ENCODE data around the gene DCC.

Gene DCC

GRCh38 chr18:53241161-53241560 lies 901.2 kb downstream of the DCC start:
- DNase-seq, result no peak

DNA sequence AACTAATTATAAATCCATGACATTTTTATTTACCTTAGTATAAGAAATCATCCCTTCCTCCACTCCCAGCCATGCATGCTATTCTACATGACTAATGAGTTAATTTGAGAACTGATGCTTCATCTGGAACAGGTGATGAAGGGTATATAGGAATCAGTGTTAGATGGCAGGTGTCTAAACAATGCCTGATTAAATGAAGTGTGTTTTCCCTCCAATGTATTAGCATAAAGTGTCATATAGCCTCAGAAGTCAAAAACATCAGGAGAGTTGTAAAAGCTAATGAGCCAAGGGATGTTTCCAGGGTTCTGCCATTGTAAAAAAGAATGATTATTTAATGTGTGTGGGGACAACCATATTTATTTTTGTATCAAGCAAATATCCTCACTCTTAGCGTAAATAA lies 913.8 kb downstream of the DCC start:
- DNase-seq, result no peak

DNA sequence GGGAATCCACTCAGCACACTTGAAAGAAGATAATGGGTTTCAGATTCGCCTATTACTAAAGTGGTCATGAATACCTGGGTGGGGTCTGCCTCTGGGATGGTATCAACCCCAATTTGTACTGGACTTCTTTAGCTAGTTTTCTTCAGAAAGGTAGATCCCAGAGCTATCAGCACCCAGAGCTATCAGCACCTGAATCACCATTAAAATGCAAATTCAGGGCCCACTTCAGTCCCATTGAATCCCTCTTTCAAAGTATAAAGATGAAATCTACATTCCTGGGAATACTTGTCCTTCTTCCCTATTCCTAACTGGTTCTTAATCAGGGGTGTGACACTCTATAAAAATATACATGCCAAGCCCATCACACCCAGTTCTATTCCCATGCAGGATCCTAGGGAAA lies 914.3 kb downstream of the DCC start:
- DNase-seq, result no peak

GRCh38 chr18:53261241-53261640 lies 921.2 kb downstream of the DCC start:
- no peak for DNase-seq

DNA sequence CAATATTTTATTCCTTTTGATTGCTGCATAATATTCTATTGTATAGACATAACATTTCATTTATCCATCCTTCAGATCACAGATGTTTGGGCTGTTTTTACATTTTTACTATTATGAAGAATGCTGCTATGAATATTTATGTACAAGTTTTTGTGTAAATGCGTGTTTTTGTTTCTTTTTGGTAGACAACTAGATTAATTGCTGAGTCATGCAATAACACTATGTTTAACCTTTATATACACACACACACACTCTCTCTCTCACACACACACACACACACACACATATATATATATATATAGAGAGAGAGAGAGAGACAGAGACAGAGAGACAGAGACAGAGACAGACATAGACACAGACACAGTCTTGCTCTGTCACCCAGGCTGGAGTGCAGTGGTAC lies 926.9 kb downstream of the DCC start:
- DNase-seq, result no peak

- DNase-seq, result no peak
These were observed 928.5 kb downstream of the DCC start for GRCh38 chr18:53268455-53268854.

- DNase-seq, result no peak
These were observed 941.4 kb downstream of the DCC start for GRCh38 chr18:53281406-53281805.

DNA sequence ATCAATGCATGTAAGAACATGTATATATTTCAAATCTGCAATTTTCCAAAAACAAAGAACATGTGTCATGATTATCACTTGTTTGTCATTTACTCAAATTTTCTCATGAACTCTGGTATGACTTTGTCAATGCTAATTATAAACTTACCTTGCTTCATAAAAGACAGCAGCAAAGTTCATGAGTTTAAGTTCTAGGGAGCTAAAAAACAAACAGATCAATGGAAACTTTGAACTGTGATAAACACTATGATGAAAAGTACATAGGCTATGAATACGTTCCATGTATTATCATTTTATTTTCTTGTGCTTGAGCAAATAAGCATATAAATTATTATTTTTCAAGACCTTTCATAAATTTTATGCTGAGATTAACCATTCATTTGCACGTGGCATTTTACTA lies 943.7 kb downstream of the DCC start:
- no peak for DNase-seq

DNA sequence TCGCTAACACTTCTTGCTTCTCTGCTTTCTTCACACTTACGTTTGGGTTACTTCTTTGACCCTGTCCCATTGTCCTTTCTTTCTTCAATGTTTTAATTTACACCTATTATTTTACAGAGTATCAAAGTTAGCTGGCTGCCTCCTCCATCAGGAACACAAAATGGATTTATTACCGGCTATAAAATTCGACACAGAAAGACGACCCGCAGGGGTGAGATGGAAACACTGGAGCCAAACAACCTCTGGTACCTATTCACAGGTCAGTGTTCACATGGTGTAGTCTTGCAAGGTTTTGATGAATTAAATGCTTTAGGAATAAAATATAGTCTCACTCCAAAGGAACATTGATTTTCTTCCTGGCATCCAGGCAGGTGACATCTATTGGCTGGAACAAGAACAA lies 965.5 kb downstream of the DCC start:
- DNase-seq, result no peak

DNA sequence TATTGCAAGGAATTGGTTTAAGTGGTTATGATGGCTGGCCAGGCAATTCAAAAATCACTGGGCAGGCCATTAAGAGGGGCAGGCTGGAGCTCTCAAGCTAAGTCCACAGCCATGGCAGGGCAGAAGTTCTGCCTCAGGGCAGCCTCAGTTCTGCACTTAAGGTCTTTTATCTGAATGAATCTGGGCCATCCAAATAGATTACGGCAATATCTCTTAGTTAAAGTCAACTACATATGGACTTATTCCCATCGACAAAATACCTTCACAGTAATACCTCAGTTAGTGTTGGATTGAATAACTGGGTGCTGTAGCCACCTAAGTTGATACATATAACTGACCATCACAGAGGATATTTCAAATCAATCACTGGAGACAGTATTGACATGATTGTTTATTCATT lies 979.6 kb downstream of the DCC start:
- no peak for DNase-seq

GRCh38 chr18:53322163-53322562 lies 982.2 kb downstream of the DCC start:
- DNase-seq, result no peak

DNA sequence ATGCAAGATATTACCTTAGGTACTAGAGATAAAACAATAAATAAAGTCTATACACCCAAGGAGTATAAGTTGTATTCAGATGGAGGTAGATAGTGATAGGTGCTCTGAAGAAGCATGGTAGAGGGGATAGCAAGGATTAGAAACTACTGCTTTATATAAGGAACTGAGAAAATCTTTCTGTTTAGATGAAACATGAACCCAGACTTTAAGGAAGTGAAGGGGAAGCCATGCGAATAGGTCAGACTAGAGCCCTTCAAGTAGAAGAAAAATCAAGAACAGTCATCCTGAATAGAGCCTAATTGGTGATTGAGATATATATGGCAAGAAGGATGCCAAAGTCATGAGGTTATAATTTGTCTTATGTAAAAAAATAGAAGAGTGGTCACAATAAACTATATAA lies 984.4 kb downstream of the DCC start:
- no peak for DNase-seq

DNA sequence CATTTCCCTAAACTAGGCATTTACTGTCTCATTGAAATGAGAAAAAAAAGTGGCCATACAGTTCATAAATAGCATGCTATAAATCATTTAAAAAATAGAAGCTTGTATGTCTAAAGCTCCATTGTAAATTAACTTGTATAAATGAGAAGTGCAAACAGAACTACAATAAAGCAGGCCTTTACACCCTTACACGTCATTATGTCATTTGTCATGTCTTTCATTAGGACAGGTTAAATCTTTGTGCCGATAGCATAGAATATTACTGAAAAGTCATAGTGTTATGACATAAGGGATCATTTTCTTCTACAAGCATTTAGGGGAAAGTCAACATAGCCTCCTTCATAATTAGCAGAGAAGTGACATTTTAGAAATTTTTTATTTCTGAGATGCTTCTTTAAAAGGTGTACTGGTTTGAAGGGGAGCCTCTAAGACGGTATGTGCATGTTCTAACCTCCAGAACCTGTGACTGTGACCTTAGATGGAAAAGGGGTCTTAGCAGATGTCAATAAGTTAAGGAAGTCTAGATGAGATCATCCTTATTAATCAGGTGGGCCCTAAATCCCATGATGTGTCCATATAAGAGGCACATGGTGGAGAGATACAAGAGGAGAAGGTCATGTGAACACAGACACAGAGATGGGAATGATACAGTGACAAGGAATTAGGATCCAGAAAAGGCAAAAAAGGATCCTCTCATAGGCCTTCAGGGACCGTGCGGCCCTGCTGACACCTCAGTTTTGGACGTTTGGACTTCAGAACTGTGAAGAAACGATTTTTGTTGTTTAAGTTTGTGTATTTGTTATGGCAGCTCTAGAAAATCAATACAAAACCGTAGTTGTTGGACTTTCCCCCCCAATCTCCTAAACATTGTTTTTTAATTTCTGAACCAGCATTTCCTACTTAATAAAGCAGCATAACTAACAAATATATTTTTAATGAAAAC lies 1020.8 kb downstream of the DCC start:
- no peak for DNase-seq

DNA sequence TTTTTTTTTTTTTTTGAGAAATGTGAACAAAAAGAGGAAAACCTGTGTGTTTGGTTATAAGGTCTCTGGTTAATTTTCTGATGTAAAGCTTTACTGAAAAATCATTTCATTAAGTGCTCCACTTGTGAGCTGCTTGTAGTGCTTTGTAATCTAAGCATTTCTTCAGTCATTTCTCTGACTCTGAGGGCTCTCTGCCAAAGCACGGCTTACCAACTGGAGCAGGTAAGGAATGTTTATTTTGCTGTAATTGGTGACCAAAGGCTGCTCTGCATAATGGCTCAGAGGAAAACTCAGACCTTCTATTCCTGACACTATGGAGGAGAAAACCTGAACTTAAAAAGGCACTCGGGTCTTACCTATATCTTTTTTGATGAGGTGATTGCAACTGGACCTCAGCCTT lies 1035.6 kb downstream of the DCC start:
- DNase-seq, result no peak

DNA sequence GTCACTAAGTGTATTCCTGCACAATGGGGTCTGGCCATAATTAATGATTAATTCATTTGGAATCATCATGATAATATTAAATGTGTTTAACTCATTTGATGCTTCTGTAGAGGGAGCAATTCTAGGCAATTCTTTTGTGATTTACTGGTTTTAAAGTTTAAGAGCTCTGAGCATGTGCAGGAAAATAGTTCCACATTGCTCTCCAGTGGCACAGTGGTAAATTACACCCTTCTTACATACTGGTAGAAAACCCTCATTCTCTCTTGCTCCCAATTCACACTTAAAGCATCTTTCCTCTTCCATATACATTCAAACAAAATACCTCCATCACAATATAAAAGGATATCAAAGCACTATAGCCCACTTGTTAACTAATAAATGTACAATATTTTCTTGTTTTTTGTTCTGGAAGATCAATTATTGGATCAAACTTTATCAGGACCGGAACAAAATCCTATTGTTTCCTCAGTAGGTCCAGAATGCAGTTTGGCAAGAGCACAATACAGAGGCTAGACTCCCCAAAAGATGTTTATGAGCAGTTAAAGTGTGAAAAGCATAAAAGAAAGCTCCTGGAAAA lies 1040.2 kb downstream of the DCC start:
- DNase-seq, result peak; percentile 7 to 26

GRCh38 chr18:53382870-53383269 lies 1042.9 kb downstream of the DCC start:
- no peak for DNase-seq

- DNase-seq, result no peak
These were observed 1045.9 kb downstream of the DCC start for GRCh38 chr18:53385889-53386288.

- DNase-seq, result no peak
These were observed 1047.6 kb downstream of the DCC start for GRCh38 chr18:53387581-53387980.

DNA sequence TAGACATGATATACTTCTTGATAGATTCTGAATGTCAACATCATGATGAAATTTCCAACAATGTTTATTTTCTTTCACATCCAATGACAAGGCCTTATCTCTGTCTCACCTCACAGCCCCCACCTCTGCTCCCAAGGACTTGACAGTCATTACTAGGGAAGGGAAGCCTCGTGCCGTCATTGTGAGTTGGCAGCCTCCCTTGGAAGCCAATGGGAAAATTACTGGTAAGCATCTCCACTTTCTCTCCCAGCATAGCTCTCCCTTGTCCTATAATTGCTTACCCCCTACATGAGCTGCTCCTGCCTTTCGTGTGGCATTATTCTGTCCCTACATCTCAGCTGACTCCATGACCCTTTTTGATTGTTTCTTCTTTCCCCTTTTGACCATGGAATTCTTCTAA lies 1062.7 kb downstream of the DCC start:
- DNase-seq, result no peak

DNA sequence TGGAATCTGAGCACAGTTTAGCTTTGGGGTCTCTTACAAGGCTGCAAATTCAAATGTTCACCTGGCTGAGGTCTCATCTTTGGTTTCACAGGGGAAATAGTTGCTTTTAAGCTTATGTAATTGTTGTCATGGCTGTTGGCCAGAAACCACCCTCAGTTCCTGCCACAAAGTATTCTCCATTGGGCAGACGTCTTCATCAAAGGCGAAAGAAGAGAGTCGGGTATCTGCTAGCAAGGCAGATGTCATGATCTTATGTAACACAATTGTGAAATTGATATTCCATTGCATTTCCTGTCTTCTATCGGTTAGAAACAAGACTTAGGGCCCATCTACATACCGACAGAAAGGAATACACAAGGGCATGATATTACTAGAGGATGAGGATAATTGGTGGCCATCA lies 1068.3 kb downstream of the DCC start:
- no peak for DNase-seq

DNA sequence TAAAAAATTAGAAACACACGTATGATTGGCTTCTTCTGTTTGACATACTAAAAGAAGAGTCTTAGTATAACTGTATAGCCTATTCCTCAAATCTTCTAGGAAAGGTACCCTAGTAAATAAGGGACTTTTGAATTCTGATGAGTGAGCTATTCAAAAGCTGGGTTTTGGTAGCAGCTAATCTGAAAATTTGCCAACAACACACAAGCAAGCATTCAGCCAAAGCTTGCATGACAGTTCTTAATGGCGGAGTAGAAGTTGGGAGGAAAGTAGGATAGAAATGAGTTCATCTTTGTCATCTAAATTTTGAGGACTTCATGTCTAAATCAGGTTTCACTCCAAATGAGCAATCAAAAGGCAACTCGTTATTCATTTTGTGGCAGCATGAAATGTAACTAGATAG lies 1071.5 kb downstream of the DCC start:
- no peak for DNase-seq

DNA sequence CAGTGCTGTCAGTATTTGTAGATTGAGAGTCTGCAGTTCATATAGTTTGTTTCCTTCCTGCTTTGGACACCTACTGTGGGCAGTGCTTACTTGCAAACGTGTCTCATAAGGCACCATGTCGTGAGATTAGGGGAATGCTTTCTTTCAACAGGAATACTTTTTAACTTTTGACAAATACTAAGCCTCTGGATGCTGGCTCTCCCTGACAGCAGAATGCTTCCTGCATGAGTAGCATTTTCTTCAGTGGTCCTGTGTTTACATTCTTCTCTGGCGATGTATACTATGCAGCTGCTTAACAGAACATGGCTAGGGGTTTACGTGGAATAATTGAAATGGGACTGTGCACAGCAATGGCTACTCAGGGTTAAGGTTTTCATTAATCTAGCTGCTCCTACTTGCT lies 1077.0 kb downstream of the DCC start:
- DNase-seq, result no peak

DNA sequence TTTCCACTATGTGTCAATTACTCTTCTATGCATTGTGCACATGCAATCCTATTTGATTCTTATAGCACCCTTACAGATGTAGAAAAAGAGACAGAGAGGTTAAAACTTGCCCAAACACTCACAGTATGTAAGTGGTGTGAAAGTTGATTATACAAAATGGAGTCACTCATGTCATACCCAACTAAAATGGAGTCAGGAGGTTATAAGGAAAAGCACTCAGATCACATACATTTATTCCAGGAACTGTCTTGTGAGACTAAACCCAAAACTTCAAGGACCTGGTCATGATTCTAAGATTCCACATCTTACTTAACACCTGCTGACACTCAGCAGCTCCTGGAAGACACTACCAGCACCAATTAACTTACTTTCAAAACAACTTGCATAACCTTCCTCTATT lies 1081.9 kb downstream of the DCC start:
- DNase-seq, result no peak

- no peak for DNase-seq
These were observed 1082.9 kb downstream of the DCC start for GRCh38 chr18:53422896-53423295.

Measured in inflammatory macrophage (primary cell).